Mucosa of gallbladder (tissue), 1 donor: ENCODE data around the gene GEMIN8. TPM values are rescaled to one million over a fixed set of nuclear protein-coding genes. Genes with fewer than 3 reads are reported as not detected.

ENCODE experiments used
- DNase-seq: peaks from one replicate; pipeline ENCODE4 v3.0.0-alpha.2; 2020; ENCODE audit warnings: low spot score
- total RNA-seq: library from RNA; stranded (reverse); gene quantifications from one replicate; pipeline ENCODE4 v1.2.1, GENCODE V29; 2021
- donor health status: DM: no; HTN: no; CAD: no.

Gene GEMIN8
- total RNA-seq, 1 donor from 2014 or later = 24.5 TPM

- DNase-seq = no peak
Measured at GRCh38 chrX:14015941-14016340, 13.8 kb downstream of the GEMIN8 start.

GRCh38 chrX:14015294-14015693 lies 14.4 kb downstream of the GEMIN8 start:
- no peak for DNase-seq

GRCh38 chrX:14014526-14014925 lies 15.2 kb downstream of the GEMIN8 start:
- no peak for DNase-seq

- DNase-seq = no peak
Measured at GRCh38 chrX:14013054-14013453, 16.6 kb downstream of the GEMIN8 start.

GRCh38 chrX:14010566-14010965 lies 19.1 kb downstream of the GEMIN8 start:
- no peak for DNase-seq

GRCh38 chrX:14006540-14006939 lies 23.2 kb downstream of the GEMIN8 start:
- no peak for DNase-seq

GRCh38 chrX:14003876-14004425 lies 25.7 kb downstream of the GEMIN8 start:
- no peak for DNase-seq

- no peak for DNase-seq
Measured at GRCh38 chrX:14003028-14003427, 26.7 kb downstream of the GEMIN8 start.

GRCh38 chrX:13996650-13997049 lies 33.0 kb downstream of the GEMIN8 start:
- no peak for DNase-seq

GRCh38 chrX:13994536-13995080 lies 35.1 kb downstream of the GEMIN8 start:
- DNase-seq = no peak

- no peak for DNase-seq
Measured at GRCh38 chrX:13994104-13994503, 35.6 kb downstream of the GEMIN8 start.

GRCh38 chrX:13990126-13990800 lies 39.4 kb downstream of the GEMIN8 start:
- DNase-seq = no peak

- no peak for DNase-seq
Measured at GRCh38 chrX:13985697-13986435, 43.8 kb downstream of the GEMIN8 start.

GRCh38 chrX:13983734-13984133 lies 46.0 kb downstream of the GEMIN8 start:
- DNase-seq = no peak

GRCh38 chrX:13968198-13968597 lies 61.5 kb downstream of the GEMIN8 start:
- no peak for DNase-seq

- no peak for DNase-seq
Measured at GRCh38 chrX:13967636-13968035, 62.1 kb downstream of the GEMIN8 start.

- DNase-seq = no peak
Measured at GRCh38 chrX:13966793-13967125, 62.9 kb downstream of the GEMIN8 start.

GRCh38 chrX:13966071-13966792 lies 63.5 kb downstream of the GEMIN8 start:
- DNase-seq = no peak

GRCh38 chrX:13965531-13965930 lies 64.2 kb downstream of the GEMIN8 start:
- no peak for DNase-seq

- no peak for DNase-seq
Measured at GRCh38 chrX:13956998-13957397, 72.7 kb downstream of the GEMIN8 start.
